ENCODE results near the gene DUOXA1.

Gene DUOXA1

GRCh38 chr15:45129651-45130129, at the start of gene DUOXA1, which contains the start of gene DUOX1:
Gene DUOXA1 (minus strand): TSS chr15:45129879. CDS start chr15:45123014, 6,865 bp downstream.
Gene DUOX1 (plus strand): TSS chr15:45129994. CDS start chr15:45131967, 1,973 bp downstream.
- DNase-seq (ENCODE audit: low spot score): no peak

- DNase-seq (ENCODE audit: low spot score): no peak
Observed at GRCh38 chr15:45177285-45177684, 47.6 kb upstream of the DUOXA1 start.

GRCh38 chr15:45174577-45174976, 44.9 kb upstream of the DUOXA1 start:
- DNase-seq (ENCODE audit: low spot score): no peak

GRCh38 chr15:45174069-45174468, 44.4 kb upstream of the DUOXA1 start:
- no peak for DNase-seq (ENCODE audit: low spot score)

GRCh38 chr15:45171912-45172311, 42.2 kb upstream of the DUOXA1 start:
- no peak for DNase-seq (ENCODE audit: low spot score)

- DNase-seq (ENCODE audit: low spot score): no peak
Observed at GRCh38 chr15:45169608-45170480, 40.2 kb upstream of the DUOXA1 start.

- no peak for DNase-seq (ENCODE audit: low spot score)
Observed at GRCh38 chr15:45168751-45169551, 39.3 kb upstream of the DUOXA1 start.

GRCh38 chr15:45168286-45168685, 38.6 kb upstream of the DUOXA1 start:
- no peak for DNase-seq (ENCODE audit: low spot score)

GRCh38 chr15:45167631-45168205, 38.0 kb upstream of the DUOXA1 start:
- DNase-seq (ENCODE audit: low spot score): no peak

GRCh38 chr15:45166834-45167630, 37.4 kb upstream of the DUOXA1 start:
- DNase-seq (ENCODE audit: low spot score): peak; percentile 90

GRCh38 chr15:45165536-45165935, 35.9 kb upstream of the DUOXA1 start:
- DNase-seq (ENCODE audit: low spot score): no peak

- no peak for DNase-seq (ENCODE audit: low spot score)
Observed at GRCh38 chr15:45164914-45165313, 35.2 kb upstream of the DUOXA1 start.

- no peak for DNase-seq (ENCODE audit: low spot score)
Observed at GRCh38 chr15:45163508-45163856, 33.8 kb upstream of the DUOXA1 start.

GRCh38 chr15:45162771-45163507, 33.3 kb upstream of the DUOXA1 start:
- peak; percentile 83 for DNase-seq (ENCODE audit: low spot score)

- no peak for DNase-seq (ENCODE audit: low spot score)
Observed at GRCh38 chr15:45161666-45162065, 32.0 kb upstream of the DUOXA1 start.

GRCh38 chr15:45157974-45158373, 28.3 kb upstream of the DUOXA1 start:
- DNase-seq (ENCODE audit: low spot score): no peak

GRCh38 chr15:45156744-45157455, 27.2 kb upstream of the DUOXA1 start:
- DNase-seq (ENCODE audit: low spot score): no peak

GRCh38 chr15:45155739-45156138, 26.1 kb upstream of the DUOXA1 start:
- no peak for DNase-seq (ENCODE audit: low spot score)

GRCh38 chr15:45151998-45152828, 22.5 kb upstream of the DUOXA1 start:
- DNase-seq (ENCODE audit: low spot score): no peak

All from RKO (cell line).